Measurements from ENCODE around the gene P2RX6.
"Not testable (repeated sequence)": the region's sequence is repeated elsewhere in the genome, so short reads cannot be mapped to it uniquely, and the experiment has no call there.

The P2RX6 gene

DNA sequence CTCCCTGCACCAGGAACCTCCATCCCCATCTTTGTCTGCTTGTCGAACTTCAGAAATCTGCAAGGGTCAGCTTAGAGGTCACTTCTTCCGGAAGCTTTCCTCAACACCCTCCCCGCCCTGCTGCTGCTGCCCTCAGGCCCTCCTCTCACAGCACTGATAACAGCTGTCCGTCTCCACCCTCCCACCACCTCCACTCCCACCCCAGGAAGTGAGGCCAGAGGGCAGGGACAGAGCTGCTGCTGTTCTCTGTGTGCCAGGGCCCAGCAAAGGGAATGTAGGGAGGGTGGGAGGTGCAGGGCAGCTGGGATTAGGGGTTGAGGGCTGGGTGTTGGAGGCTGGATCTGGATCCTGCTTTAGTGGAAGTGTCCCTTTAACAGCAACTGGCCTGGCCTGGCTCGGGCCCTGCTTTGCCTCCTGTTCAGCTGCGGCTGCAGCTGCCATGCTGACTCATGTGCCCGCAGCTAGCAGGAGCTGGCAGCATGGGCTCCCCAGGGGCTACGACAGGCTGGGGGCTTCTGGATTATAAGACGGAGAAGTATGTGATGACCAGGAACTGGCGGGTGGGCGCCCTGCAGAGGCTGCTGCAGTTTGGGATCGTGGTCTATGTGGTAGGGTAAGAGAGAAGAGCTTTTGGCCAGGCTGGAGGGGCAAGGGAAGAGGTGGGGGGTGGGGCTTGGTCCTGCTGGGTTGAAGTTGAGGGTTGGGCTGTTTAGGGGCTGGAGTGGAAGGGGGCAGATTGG, at the start of gene P2RX6:
P2RX6 (plus strand) TSS at position 440 of the 740 bp plus-strand sequence; CDS start at position 450, 10 bp downstream.
- no peak for DNase-seq

- no peak for DNase-seq
Observed at GRCh38 chr22:20965888-20966855, 48.8 kb upstream of the P2RX6 start.

- DNase-seq = no peak
Observed at GRCh38 chr22:20966883-20967696, 47.9 kb upstream of the P2RX6 start, which contains the start of gene AIFM3. TSS of gene AIFM3 (plus strand) at chr22:20967255. CDS start at chr22:20967945, 690 bp downstream.

DNA sequence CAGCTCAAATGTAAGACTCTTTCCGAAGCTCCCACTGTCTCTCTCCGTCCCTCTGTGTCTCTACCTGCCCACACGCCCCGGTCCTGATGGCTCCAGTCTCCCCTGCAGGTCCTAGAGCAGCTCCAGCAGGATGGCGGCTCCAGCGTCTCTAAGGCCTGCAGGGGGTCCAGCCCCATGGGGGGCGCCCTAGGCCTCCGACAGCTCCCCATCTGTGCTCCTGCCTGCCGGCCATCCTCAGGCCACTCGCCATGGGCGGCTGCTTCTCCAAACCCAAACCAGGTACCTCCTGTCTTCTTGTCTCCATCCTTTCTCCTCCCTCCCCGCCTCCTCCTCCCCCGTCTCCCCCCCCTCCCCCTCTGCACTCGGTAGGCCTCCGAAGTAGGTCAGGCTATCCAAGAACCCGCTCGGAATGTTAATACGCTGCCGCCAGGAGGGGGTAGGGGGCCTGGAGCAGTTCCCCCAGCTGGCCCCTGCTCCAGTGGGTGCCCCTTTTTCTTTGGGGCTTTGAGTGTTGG, 47.2 kb upstream of the P2RX6 start:
- DNase-seq = no peak

GRCh38 chr22:20968281-20968977, 46.5 kb upstream of the P2RX6 start:
- no peak for DNase-seq

GRCh38 chr22:20970939-20971657, 43.9 kb upstream of the P2RX6 start:
- DNase-seq = no peak

GRCh38 chr22:20972014-20972694, 42.8 kb upstream of the P2RX6 start:
- DNase-seq = not testable (repeated sequence)

GRCh38 chr22:20972933-20973577, 41.9 kb upstream of the P2RX6 start:
- no peak for DNase-seq

- no peak for DNase-seq
Observed at GRCh38 chr22:20973634-20974286, 41.2 kb upstream of the P2RX6 start.

- DNase-seq = no peak
Observed at GRCh38 chr22:20974336-20974955, 40.5 kb upstream of the P2RX6 start.

DNA sequence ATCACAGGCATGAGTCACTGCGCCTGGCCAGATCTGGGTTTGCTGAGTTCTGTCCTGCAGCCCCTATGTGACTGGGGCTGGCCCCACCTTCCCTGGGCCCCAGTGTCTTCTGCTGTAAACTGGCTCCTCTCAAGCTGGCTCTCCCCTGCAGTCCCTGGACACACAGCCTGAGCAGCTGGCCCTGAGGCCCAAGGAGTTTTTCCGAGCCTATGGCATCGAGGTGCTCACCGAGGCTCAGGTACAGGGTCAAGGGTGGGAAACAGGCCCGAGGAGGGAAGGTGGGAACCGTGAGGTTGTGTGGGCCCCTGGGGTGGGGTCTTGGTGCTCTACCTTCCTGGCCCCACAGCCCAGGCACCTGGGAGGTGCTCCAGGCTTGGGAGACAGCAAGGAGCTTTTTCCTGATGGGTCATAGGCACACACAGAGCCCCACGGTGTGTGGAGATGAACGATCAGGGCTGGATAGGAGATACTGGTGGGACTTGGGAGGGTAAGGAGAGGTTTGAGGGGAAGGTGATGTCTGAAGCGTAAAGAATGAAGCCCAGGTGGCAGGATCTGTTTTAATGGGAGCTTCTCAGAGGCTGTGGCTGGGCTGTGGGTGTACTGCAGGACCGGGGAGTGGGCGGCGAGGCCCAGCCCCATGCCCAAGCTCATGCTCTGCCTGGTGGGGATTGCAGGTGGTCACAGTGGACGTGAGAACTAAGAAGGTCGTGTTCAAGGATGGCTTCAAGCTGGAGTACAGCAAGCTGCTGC, 39.2 kb upstream of the P2RX6 start:
- DNase-seq = no peak

GRCh38 chr22:20976291-20976877, 38.6 kb upstream of the P2RX6 start:
- DNase-seq = no peak

- no peak for DNase-seq
Observed at GRCh38 chr22:20977019-20977418, 37.9 kb upstream of the P2RX6 start.

DNA sequence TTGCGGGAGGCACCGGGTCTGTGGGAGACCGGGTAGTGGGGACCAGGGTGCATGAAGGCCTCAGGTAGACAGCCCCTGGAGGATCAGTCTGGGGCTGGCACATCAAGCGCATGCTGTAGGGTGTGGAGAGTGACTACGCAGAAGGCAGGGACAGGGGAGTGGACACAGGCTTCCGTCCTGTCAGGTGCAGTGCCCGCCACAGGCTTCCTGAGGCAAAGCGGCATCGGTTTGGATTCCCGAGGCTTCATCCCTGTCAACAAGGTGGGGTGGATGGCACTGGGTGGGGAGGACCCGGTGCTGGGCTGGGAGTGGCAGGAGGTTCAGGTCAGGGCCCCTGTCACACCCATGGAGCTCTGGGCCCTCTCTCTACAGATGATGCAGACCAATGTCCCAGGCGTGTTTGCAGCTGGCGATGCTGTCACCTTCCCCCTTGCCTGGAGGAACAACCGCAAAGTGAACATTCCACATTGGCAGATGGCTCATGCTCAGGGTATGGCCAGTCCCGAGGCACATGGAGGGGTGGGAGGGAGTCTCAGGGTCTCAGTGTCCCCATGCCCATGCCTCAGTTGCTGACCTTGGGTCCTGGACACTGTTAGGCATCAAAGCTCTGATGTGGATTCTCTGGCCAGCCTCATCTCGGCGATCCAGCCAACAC, 37.3 kb upstream of the P2RX6 start:
- DNase-seq = no peak

- DNase-seq = no peak
Observed at GRCh38 chr22:20978419-20978818, 36.5 kb upstream of the P2RX6 start.

DNA sequence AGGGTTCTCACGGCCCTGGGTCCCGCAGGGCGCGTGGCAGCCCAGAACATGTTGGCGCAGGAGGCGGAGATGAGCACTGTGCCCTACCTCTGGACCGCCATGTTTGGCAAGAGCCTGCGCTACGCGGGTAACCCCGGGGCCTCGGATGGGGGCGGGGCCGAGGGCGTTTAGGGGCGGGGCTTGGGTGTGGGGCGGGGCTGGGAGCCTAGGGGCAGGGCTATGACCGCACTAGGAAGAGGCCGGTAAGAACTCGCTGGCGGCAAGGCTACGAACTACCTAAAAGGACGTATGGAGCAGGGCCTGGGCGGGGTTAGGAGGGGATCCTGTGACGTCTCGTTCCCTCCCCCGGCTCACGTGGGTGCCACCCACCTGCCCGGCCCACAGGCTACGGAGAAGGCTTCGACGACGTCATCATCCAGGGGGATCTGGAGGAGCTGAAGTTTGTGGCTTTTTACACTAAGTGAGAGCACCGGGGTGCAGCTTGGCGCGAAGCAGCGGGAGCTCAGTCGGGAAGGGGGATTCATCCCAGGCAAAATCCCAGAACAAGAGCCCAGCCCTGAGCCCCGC, 35.6 kb upstream of the P2RX6 start:
- DNase-seq = peak in 3 of 4 experiments; percentile 33 to 56 (median 38)

- DNase-seq = no peak
Observed at GRCh38 chr22:20979940-20980453, 35.0 kb upstream of the P2RX6 start.

Data from activated naive CD4-positive, alpha-beta T cell (primary cell).